Peyer's patch (tissue), 4 donors: Measurements from ENCODE around the gene PAX7.

ENCODE experiments used
- CTCF ChIP-seq, 6 experiments: fragments of 450-650 bp in 4 of 6; fragments of 200-600 bp in 2 of 6; sonication (generic) in 1 of 6; IDR thresholded peaks; one replicate each; pipeline ENCODE4 v1.5.1; 2017 to 2019; ENCODE audit warnings: antibody characterized with exemption in 6 of 6, mild to moderate bottlenecking in 3 of 6, moderate library complexity in 1 of 6
- POLR2A ChIP-seq, 2 donors: fragments of 450-650 bp; IDR thresholded peaks; one replicate each; pipeline ENCODE4 v1.5.1; 2017; ENCODE audit warnings: antibody characterized with exemption in 2 of 2, mild to moderate bottlenecking in 2 of 2, moderate library complexity in 2 of 2

- TF ChIP-seq POLR2A (IDR thresholded peaks at IDR 0.05), result no peak
- TF ChIP-seq CTCF (IDR thresholded peaks at IDR 0.05), result no peak
These were observed 22.1 kb downstream of the PAX7 start for GRCh38 chr1:18652791-18653190.
